Effector CD8-positive, alpha-beta T cell (primary cell): Measurements from ENCODE around the gene ACAA1.
"Not testable (repeated sequence)": the region's sequence is repeated elsewhere in the genome, so short reads cannot be mapped to it uniquely, and the experiment has no call there.

Experiments used
- DNase-seq: peaks from one replicate; lab custom pipeline; 2025; lab: John Stamatoyannopoulos, UW

Gene ACAA1

GRCh38 chr3:38135621-38136277, 1.2 kb downstream of the ACAA1 start:
- DNase-seq = not testable (repeated sequence)

GRCh38 chr3:38134517-38135143, 2.3 kb downstream of the ACAA1 start:
- not testable (repeated sequence) for DNase-seq

- DNase-seq = no peak
These were observed 3.1 kb downstream of the ACAA1 start for GRCh38 chr3:38133557-38134405.

GRCh38 chr3:38133209-38133556, 3.7 kb downstream of the ACAA1 start:
- no peak for DNase-seq

- DNase-seq = no peak
These were observed 5.1 kb downstream of the ACAA1 start for GRCh38 chr3:38131621-38132369.

- no peak for DNase-seq
These were observed 6.3 kb downstream of the ACAA1 start for GRCh38 chr3:38130631-38131065.

GRCh38 chr3:38129058-38129457, 7.9 kb downstream of the ACAA1 start:
- DNase-seq = no peak

GRCh38 chr3:38128303-38128655, 8.6 kb downstream of the ACAA1 start:
- no peak for DNase-seq

GRCh38 chr3:38127611-38128302, 9.2 kb downstream of the ACAA1 start:
- DNase-seq = no peak

- no peak for DNase-seq
These were observed 10.6 kb downstream of the ACAA1 start for GRCh38 chr3:38126121-38126892.

GRCh38 chr3:38125305-38126120, 11.4 kb downstream of the ACAA1 start:
- no peak for DNase-seq

GRCh38 chr3:38124324-38125122, 12.4 kb downstream of the ACAA1 start:
- DNase-seq = no peak

GRCh38 chr3:38122712-38123290, 14.1 kb downstream of the ACAA1 start:
- DNase-seq = no peak

GRCh38 chr3:38121832-38122461, 15.0 kb downstream of the ACAA1 start:
- no peak for DNase-seq

GRCh38 chr3:38121451-38121831, 15.5 kb downstream of the ACAA1 start:
- DNase-seq = no peak

- DNase-seq = no peak
These were observed 16.1 kb downstream of the ACAA1 start for GRCh38 chr3:38120693-38121450.

GRCh38 chr3:38119821-38120692, 16.9 kb downstream of the ACAA1 start:
- DNase-seq = no peak
